Stimulated activated CD8-positive, alpha-beta memory T cell treated with anti-CD3 and anti-CD28 coated beads, Interleukin-7, amount 100 ng/mL, for 24 hours (primary cell): ENCODE data around the gene BMAL2.

Source experiments
- DNase-seq: peaks from one replicate; pipeline ENCODE4 v3.0.0-alpha.2; 2020; ENCODE audit warnings: low read depth

The BMAL2 gene

GRCh38 chr12:27359578-27360340, 27.1 kb downstream of the BMAL2 start:
- no peak for DNase-seq

GRCh38 chr12:27361372-27361771, 28.7 kb downstream of the BMAL2 start:
- no peak for DNase-seq

- DNase-seq = no peak
These were observed 34.0 kb downstream of the BMAL2 start for GRCh38 chr12:27366621-27367020.

GRCh38 chr12:27367078-27367477, 34.4 kb downstream of the BMAL2 start:
- DNase-seq = no peak

GRCh38 chr12:27382171-27382795, 49.6 kb downstream of the BMAL2 start:
- DNase-seq = no peak
